ENCODE data around the gene DNAJB9. TPM values are rescaled to one million over a fixed set of nuclear protein-coding genes. Genes with fewer than 3 reads are reported as not detected.

Gene DNAJB9
- total and polyA plus RNA-seq, 9 of the 15 experiments (the other 6 are each of a cell fraction or from before 2014, with no cell fraction given), result 4.3 to 34.2 (median 9.6) TPM

DNA sequence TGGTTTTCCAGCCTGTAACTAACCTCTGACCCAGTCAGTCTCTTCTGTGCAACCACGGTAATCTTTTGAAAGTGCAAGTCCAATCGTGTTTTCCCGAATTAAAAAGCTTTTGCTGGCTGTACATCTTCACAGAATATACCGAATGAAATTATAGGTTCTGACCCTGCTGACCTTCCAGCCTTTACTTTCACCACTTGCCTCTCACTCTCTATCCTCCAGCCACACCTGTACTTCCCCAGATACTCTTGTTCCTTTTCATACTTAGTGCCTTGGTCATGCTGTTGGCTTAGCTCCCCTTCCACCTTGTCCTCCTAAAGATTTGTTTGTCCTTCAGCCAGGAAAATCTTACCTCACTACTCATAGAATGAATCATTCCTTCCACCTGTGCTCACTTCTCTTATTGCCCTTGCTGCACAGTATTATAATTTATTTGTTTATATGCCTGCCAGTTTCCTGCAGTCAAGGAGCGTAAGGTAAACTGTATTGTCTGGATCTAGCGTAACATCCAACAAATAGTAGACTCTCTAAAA, 41.4 kb upstream of the DNAJB9 start:
- ChIA-PET CTCF (ENCODE audit: low intra/inter-chr PET ratio) (no interaction called here), POLR2A (interaction anchor here (1.0 to 3.1 kb wide), 2 partner anchors 9 to 41 kb away, joined by 5 to 19 read pairs; partner anchors contain the start of genes DNAJB9 and THAP5)
- Histone ChIP-seq H3K27me3 (ENCODE audit: control insufficient read depth in 2 of 2, insufficient read depth in 2 of 2, low read length in 2 of 2) (no peaks in the 10 kb centered on the region), H3K4me3 (no peak overlapping the region), H2AFZ (ENCODE audit: low read depth, low read length) (peak overlapping the region; percentile 89), H3K4me1 (replicated peaks in 1 of 2; ENCODE audit: control insufficient read depth in 2 of 2, insufficient read depth in 2 of 2, low read length in 2 of 2) (peaks cover 11 to 21% of the 10 kb centered on the region in 2 experiments; a peak in 3 of 5 replicates), H3K79me2 (ENCODE audit: control insufficient read depth, insufficient read depth, low read length) (peaks cover 23% of the 10 kb centered on the region), H3K36me3 (ENCODE audit: control insufficient read depth, insufficient read depth, low read length) (no peaks in the 10 kb centered on the region), H3K4me2 (ENCODE audit: insufficient read depth, low read length) (no peak overlapping the region), H3K9me1 (ENCODE audit: control insufficient read depth, insufficient read depth, low read length) (no peaks in the 10 kb centered on the region), H3K9ac (ENCODE audit: insufficient read depth in 1 of 2, low read depth in 2 of 2, low read length in 2 of 2) (no peak overlapping the region), H4K20me1 (replicated peaks; ENCODE audit: control insufficient read depth, insufficient read depth, low read length) (peaks cover 6% of the 10 kb centered on the region; the same call in 1 of the 2 replicates), H3K9me3 (replicated peaks; ENCODE audit: control insufficient read depth, insufficient read depth, low read depth, low read length) (no peaks in the 10 kb centered on the region), H3K27ac (ENCODE audit: extremely low read depth, low read depth, low read length) (no peak overlapping the region)
- BruUV-seq (replicated peaks), result no TSS peak
- no peak for FAIRE-seq
- in situ Hi-C loops (cut with MboI), result no loop called here
- no peak for ATAC-seq
- WGBS (ENCODE audit: insufficient coverage, low coverage, missing lambda C conversion rate), result 77% methylated on average over 6 of the region's 6 CpGs
- TF ChIP-seq PTBP1 (IDR thresholded peaks at IDR 0.05; ENCODE audit: low read depth, low read length), result no peak
- TF ChIP-seq NR2C1 (IDR thresholded peaks at IDR 0.05), result peak; percentile 17; the same call in 1 of the 2 replicates
- TF ChIP-seq NR2C1 (tag; IDR thresholded peaks at IDR 0.05), result no peak
- TF ChIP-seq, protein P1, sequence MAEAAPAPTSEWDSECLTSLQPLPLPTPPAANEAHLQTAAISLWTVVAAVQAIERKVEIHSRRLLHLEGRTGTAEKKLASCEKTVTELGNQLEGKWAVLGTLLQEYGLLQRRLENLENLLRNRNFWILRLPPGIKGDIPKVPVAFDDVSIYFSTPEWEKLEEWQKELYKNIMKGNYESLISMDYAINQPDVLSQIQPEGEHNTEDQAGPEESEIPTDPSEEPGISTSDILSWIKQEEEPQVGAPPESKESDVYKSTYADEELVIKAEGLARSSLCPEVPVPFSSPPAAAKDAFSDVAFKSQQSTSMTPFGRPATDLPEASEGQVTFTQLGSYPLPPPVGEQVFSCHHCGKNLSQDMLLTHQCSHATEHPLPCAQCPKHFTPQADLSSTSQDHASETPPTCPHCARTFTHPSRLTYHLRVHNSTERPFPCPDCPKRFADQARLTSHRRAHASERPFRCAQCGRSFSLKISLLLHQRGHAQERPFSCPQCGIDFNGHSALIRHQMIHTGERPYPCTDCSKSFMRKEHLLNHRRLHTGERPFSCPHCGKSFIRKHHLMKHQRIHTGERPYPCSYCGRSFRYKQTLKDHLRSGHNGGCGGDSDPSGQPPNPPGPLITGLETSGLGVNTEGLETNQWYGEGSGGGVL (CRISPR knock-in tag; IDR thresholded peaks at IDR 0.05), result no peak
- TF ChIP-seq CREB1 (IDR thresholded peaks at IDR 0.05), result no peak
- TF ChIP-seq CREB1 (CRISPR knock-in tag; IDR thresholded peaks at IDR 0.05), result 0 out of 2 replicates have a peak, but pooled peaks have one; percentile 8
- TF ChIP-seq ZNF184 (CRISPR knock-in tag; IDR thresholded peaks at IDR 0.05), result no peak
- DNase-seq (ENCODE audit: extremely low read depth in 1 of 4, low spot score in 3 of 4), result no peak
- intact Hi-C loops (cut with micrococcal nuclease), result no loop called here

Measured in K562 (cell line).